Ovary (tissue), 3 donors: ENCODE data around the gene KIF26B.

Source experiments
- POLR2A ChIP-seq: fragments of 450-650 bp; IDR thresholded peaks from one replicate; pipeline ENCODE4 v1.6.1; 2017; ENCODE audit warnings: antibody characterized with exemption, mild to moderate bottlenecking, moderate library complexity
- TF ChIP-seq, protein P1 (sequence below), 3 donors: fragments of 450-650 bp in 2 of 3; fragments of 200-600 bp in 1 of 3; IDR thresholded peaks; one replicate each; pipeline versions ENCODE4 v1.5.1 to v1.8.0; 2016 to 2022; ENCODE audit warnings: antibody characterized with exemption in 3 of 3, mild to moderate bottlenecking in 1 of 3
- donor health status: DM: no; HTN: no; CAD: no.

DNA sequence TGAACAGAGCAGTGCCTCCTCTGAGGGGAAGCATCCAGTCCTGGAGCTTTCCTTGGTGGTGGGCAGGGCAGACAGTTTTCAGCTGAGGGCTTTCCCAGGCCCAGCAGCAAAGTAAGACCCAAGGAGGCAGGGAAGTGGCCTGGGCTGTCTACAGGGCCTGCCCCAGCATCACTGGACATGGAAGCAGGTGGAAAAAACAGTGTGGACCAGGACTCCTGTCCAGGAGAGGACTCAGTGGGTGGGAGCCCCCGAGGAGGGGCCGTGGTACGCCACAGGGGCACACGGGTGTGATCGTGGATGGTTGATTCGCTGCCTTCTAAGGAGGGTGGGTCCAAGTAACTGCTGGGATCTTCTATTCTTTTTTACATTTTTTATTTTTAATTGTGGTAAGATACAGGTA is 387.6 kb downstream of the KIF26B start:
- TF ChIP-seq, protein P1, sequence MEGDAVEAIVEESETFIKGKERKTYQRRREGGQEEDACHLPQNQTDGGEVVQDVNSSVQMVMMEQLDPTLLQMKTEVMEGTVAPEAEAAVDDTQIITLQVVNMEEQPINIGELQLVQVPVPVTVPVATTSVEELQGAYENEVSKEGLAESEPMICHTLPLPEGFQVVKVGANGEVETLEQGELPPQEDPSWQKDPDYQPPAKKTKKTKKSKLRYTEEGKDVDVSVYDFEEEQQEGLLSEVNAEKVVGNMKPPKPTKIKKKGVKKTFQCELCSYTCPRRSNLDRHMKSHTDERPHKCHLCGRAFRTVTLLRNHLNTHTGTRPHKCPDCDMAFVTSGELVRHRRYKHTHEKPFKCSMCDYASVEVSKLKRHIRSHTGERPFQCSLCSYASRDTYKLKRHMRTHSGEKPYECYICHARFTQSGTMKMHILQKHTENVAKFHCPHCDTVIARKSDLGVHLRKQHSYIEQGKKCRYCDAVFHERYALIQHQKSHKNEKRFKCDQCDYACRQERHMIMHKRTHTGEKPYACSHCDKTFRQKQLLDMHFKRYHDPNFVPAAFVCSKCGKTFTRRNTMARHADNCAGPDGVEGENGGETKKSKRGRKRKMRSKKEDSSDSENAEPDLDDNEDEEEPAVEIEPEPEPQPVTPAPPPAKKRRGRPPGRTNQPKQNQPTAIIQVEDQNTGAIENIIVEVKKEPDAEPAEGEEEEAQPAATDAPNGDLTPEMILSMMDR (IDR thresholded peaks at IDR 0.05): no peak
- no peak for TF ChIP-seq POLR2A
